Prostate gland (tissue), 2 donors: ENCODE results near the gene FER.

Experiments used
- POLR2A ChIP-seq: fragments of 450-650 bp; IDR thresholded peaks from one replicate; pipeline ENCODE4 v1.6.1; 2016; ENCODE audit warnings: antibody characterized with exemption, mild to moderate bottlenecking
- TF ChIP-seq, protein P1 (sequence below), 4 experiments: fragments of 200-600 bp in 2 of 4; fragments of 450-650 bp in 2 of 4; sonication (generic) in 2 of 4; IDR thresholded peaks; 1 replicate in 3 of 4; 2 replicates in 1 of 4; pipeline ENCODE4 v1.5.1; 2016 to 2019; ENCODE audit warnings: antibody characterized with exemption in 4 of 4, mild to moderate bottlenecking in 2 of 4, moderate library complexity in 2 of 4

DNA sequence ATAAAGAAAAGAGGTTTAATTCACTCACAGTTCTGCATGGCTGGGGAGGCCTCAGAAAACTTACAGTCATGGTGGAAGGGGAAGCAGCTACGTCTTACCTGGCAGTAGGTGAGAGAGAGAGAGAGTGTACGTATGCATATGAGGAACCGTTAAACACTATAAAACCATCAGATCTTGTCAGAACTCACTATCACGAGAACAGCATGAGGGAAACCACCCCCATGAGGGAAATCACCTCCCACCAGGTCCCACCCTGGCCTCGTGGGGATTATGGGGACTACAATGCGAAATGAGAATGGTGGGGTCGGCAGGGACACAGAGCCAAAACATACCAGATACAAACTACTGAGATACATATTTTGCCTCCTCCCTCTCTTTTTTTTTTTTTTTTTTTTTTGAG is 10.8 kb upstream of the FER start:
- no peak for TF ChIP-seq POLR2A
- TF ChIP-seq, protein P1, sequence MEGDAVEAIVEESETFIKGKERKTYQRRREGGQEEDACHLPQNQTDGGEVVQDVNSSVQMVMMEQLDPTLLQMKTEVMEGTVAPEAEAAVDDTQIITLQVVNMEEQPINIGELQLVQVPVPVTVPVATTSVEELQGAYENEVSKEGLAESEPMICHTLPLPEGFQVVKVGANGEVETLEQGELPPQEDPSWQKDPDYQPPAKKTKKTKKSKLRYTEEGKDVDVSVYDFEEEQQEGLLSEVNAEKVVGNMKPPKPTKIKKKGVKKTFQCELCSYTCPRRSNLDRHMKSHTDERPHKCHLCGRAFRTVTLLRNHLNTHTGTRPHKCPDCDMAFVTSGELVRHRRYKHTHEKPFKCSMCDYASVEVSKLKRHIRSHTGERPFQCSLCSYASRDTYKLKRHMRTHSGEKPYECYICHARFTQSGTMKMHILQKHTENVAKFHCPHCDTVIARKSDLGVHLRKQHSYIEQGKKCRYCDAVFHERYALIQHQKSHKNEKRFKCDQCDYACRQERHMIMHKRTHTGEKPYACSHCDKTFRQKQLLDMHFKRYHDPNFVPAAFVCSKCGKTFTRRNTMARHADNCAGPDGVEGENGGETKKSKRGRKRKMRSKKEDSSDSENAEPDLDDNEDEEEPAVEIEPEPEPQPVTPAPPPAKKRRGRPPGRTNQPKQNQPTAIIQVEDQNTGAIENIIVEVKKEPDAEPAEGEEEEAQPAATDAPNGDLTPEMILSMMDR (IDR thresholded peaks at IDR 0.05): no peak
